ENCODE data around the gene CDYL.

The CDYL gene

DNA sequence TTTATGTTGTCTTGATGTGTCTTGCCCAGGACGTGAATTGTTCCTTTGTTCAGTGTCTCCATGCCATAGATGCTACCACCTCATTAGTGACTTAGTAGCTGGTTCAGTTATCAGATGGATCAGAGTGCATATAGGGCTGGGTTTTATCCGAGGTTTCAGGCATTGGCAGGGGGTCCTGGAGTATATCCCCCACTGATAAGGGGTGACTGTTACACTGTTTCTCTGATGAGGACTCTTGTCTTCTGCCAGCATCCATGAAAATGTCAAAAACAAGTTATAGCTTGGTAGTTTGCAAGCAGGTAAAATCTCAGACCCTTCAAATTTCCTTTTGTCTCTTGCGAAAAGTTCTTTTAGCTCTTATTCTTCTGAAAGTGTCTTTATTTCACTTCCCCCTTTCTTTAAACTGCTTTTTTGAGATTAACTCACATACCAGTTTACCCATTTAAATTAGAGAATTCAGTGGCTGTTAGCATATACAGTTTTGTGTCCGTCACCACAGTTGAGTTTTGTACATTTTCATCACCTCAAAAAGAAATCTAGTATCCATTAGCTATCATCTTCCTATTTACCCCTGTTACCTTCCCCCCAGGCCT, 109.2 kb downstream of the CDYL start:
- DNase-seq = no peak

DNA sequence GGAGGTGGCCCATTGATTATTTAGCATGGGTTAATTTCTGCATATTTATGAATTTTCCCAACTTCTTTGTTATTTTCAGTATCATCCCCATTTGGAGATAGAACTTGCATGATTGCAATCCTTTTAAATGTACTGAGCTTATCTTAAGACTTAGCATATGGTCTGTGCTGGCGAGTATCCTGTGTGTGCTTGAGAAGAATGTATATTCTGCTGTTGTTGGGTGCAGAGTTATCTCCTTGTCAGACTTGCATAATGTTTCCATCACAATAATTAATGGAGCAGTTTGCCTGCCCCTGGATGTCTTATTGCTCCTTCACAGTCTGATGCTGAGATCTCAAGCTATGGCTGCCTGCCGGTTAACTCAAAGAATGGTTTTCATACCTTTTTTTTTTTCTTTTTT, 112.6 kb downstream of the CDYL start:
- no peak for DNase-seq

GRCh38 chr6:4889701-4890100, 113.5 kb downstream of the CDYL start:
- DNase-seq = no peak

- no peak for DNase-seq
Observed at GRCh38 chr6:4890191-4890590, 114.0 kb downstream of the CDYL start.

- DNase-seq = no peak
Observed at GRCh38 chr6:4890627-4891026, 114.4 kb downstream of the CDYL start.

GRCh38 chr6:4891141-4891540, 114.9 kb downstream of the CDYL start:
- no peak for DNase-seq

GRCh38 chr6:4892785-4893485, 116.7 kb downstream of the CDYL start:
- no peak for DNase-seq

- no peak for DNase-seq
Observed at GRCh38 chr6:4894049-4894448, 117.8 kb downstream of the CDYL start.

GRCh38 chr6:4895971-4896370, 119.8 kb downstream of the CDYL start:
- DNase-seq = no peak

DNA sequence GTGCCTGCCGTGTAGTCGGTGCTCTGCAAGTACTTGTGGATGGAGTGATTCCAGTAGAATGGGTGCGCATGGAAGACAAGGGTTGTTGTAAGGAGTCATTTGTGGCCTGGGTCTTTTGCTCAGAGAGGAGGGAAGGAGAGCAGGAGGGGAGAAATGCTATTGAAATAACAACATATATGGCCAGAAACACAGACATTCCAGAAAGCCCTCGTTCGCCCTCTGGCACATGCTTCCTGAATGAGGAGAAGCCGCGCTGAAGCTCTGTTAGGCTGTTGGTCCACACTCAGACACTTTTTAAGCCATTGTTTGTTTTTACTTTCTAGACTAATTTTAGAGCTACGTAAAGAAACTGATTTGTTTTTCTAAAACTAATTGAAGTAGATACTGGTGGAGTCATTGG, 120.2 kb downstream of the CDYL start:
- no peak for DNase-seq

- DNase-seq = no peak
Observed at GRCh38 chr6:4899249-4900034, 123.2 kb downstream of the CDYL start.

DNA sequence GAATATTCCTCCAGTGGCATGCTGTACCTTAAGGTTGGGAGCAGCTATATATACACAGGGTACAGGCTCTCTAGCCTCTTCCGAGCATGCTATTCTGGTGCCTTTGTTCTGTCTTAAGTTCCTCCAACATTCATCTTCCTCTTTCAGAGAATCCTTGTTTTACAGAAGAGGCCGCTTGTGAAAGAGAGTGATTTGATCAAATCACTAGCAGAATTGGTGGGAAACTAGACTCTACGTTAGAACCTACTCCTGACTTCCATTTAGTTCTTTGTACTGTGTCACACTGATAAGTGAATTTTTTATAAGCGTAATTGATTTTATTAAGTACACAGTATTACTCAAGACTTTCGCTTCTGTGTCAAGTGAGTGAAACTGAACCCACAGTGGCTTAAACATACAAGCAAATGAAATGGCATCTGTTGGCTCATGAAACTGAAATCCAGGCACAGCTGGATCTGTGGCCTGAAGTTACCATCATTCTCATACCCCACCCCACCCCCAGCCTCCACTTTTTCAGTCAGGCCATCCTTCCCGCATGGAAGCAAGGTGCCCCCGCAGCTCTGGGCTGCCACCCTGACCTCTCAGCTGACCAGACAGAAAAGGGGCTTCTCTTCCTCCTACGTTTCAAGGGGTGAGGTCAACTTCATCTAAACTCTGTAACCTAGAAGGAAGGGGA, 125.3 kb downstream of the CDYL start:
- no peak for DNase-seq

DNA sequence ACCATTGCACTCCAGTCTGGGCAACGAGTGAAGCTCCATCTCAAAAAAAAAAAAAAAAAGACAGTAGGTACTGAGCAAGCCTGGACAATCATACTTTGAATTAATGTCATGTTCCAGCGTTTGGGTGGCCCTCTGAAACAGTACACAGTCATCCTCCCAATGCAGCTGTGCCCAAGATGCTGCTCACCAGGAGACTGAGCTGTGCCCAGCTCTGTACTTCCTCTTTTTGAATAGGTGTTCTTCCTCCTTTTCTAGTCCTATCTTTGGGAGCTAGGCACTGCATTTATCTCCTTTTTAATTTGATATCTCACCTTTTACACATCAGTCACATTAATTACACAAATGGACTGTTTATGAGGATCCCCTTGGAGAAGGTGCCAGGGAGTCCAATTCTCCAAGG, 126.2 kb downstream of the CDYL start:
- peak; percentile 23 for DNase-seq

DNA sequence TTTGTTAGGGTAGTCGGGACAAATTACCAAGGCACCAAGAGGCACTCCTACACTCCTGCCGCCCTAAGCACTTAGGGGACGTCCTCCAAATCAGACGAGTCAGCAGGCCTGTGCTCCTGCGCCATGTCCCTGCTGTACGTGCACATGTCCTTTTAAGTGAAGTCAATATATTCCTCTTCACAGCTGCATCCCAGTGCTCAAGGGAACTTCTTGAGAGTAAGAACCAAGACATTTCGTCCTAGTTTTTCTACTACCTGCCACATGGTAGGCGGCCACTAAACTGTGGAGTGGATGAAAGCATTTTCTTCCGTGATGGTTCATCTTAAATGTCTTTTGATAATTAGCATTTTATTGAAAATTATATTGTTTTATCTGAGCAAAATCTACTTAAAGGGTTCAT, 126.9 kb downstream of the CDYL start:
- no peak for DNase-seq

DNA sequence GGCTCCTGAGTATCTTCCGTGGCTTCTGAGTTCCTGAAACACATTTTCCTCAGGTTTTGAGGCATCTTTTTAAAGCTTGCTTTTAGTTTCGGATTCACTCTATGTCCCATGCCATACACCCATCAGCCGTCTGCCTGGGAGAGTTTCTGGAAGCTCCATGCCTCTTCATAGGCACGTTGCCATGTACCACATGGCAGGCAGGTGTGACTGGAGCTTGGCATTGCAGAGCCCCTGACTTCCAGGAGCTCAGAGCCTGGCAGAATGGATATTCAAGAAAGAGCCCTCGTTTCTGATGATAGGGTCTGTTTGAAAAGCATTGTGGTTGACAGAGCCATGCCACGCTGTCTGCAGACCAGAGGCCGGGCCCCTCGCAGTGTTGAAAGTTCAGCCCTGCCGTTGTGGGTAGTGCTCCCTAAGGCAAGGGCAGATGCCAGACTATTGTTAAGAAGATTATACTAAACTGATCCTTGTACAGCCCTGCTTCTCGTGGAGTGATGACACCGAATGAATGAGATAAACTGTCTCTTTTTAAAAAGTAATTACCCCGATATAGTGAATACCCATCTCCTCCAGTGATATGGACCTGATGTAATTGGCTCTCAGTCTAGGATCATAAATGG, 127.7 kb downstream of the CDYL start:
- DNase-seq = no peak

GRCh38 chr6:4904461-4905025, 128.3 kb downstream of the CDYL start:
- no peak for DNase-seq

DNA sequence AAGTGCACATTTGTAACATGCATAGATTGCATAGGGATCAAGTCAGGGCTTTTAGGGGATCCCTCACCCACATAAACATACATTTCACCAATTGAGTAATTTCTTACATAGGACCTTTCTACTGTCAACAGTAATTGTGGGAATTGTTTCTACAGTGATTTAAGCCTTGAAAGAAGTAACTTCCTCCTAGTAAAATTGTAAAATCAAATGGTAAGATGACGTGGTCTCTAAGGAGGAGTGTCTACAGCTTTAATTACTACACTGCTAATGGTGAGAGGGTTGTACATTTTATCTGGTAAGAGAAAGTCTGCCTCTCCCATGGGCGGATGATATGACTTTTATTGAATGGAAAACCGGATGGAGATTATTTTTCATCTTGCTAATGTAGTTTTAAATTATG, 129.6 kb downstream of the CDYL start:
- no peak for DNase-seq

- no peak for DNase-seq
Observed at GRCh38 chr6:4906293-4907276, 130.4 kb downstream of the CDYL start.

GRCh38 chr6:4907602-4908001, 131.4 kb downstream of the CDYL start:
- DNase-seq = no peak

DNA sequence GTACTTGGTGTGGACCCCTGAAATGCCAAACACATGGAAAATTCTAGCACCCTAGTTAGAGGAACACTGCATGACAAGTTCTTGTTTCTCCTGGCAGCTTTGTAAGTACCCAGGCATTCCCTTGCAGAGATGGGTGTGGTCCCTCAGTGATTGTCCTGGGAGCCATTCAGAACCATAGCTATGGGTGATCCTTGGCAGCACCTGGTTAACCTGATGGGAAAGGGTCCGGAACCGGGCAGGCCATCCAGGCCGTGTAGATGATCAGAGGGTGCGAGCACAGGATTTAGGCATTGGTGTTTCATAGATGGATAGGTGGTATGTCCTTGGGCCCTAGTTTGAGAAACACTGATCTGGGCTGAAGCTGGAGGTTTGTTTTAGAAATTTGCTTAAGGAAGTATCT, 131.9 kb downstream of the CDYL start:
- no peak for DNase-seq

DNA sequence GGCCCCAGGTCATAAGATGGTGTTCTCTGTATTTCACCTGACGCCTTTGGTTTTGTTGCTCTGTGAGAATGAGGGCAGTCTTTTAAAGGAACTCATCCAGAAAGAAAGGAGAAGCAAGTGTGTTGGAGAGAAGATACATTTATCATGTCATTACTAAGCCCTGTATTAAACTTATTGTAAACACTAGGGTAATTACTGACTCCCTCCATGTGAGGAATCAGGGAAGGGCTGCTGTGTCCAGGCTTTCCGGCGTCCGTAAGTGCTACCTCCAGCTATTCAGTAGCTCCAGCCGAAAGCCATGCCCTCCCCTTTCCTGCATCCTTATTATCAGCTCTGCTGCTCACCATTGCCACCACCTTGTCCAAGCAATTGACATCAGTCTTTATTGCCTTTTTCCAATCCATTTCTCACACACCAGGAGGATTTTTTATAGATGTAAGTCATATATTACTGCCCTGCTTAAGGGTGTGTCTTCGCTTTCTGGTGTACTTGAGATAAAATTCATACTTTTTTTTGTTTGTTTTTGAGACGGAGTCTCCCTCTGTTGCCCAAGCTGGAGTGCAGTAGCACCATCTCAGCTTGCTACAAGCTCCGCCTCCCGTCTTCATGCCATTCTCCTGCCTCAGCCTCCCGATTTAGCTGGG, 133.0 kb downstream of the CDYL start:
- DNase-seq = no peak
